Right lung (tissue), 5 donors: ENCODE data around the gene UNC119B. TPM values are rescaled to one million over a fixed set of nuclear protein-coding genes. Genes with fewer than 3 reads are reported as not detected.

Source experiments
- DNase-seq, 2 donors: peaks; one replicate each; pipeline ENCODE4 v3.0.0-alpha.2; 2013
- polyA plus RNA-seq, 5 donors: library from polyadenylated mRNA; unstranded; fragments of 120-200 nt; gene quantifications; one replicate each; pipeline versions ENCODE4 v1.2.1 to v1.2.3, GENCODE V29; 2013; ENCODE audit warnings: inconsistent platforms in 1 of 5, low replicate concordance in 1 of 5; ENCODE audit not compliant: insufficient read length in 5 of 5, insufficient read depth in 1 of 5

UNC119B gene
- polyA plus RNA-seq, 5 donors: 44.3 to 62.8 (median 54.0) TPM

DNA sequence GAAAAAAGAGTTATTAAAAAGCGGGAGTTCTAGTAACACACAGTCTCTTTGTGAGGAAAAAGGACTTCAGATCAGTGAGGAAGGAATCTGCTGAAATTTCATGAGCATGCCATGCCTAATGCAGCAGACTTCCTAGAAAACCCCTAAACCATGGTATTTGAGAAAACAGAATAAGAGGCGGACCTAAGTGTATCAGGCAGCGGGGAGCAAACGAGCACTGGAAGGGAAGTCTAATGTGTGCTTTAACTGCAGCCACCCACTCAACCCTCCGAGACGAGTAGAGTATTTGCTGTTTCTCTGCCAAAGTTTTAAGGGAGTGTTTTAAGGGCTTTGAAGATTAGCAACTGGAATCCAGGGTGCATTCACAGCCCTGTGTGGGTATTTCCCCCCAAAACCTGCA lies 51.8 kb downstream of the UNC119B start:
- DNase-seq: no peak

DNA sequence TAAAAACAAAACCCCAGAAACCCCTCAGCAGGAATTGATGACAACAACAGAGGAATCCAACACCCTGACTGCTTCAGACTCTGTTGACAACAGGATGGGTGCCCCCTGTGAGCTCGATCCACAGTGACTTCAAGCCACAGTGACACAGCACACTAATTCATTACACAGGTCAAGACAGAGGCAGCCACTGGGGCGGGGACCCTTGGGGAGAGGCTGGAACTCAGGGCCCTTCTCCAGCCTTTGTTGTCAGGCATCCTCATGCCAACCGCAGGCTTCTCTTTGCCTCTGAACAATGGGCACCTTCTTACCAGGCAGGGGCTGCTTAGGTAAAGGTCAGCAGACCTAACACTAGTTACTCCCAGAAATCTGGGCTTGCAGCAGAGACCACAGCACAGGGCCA lies 53.0 kb downstream of the UNC119B start:
- no peak for DNase-seq

DNA sequence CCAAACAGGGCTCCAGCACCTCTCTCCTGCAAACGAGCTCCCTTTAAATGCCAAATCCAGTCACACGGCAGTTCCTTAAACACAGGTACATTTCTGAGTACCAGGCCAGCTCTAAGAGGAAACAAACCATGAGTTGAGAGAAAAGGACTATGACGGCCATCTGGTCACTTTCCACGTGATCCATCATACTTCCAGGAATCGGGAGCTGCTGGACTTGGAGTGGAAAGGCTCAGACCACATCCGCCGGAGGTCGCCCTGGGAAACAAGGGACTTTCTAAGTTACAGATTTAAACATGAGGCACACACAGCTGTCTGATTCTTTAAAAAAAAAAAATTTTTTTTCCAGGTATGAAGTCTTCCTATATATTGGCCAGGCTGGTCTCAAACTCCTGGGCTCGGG lies 54.6 kb downstream of the UNC119B start:
- DNase-seq: no peak

DNA sequence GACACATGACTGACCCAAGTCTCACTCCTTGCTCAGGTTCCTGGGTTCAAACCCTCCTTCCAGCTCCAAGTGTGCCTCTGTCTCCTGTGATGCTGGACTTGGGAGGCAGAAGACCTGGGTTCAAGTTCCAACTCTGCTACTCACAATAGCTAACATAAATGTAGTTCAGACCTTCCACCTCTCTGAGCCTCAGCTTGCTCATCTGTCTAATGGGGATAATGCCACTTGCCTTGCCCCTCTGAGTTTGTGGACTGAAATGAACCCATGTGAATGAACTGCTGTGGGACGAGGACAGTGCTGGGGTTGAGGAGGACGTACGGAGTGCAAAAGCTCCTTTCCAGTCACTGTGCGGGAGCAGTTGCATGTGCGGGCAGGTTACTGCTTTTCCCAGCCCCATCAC lies 56.3 kb downstream of the UNC119B start:
- DNase-seq: no peak

DNA sequence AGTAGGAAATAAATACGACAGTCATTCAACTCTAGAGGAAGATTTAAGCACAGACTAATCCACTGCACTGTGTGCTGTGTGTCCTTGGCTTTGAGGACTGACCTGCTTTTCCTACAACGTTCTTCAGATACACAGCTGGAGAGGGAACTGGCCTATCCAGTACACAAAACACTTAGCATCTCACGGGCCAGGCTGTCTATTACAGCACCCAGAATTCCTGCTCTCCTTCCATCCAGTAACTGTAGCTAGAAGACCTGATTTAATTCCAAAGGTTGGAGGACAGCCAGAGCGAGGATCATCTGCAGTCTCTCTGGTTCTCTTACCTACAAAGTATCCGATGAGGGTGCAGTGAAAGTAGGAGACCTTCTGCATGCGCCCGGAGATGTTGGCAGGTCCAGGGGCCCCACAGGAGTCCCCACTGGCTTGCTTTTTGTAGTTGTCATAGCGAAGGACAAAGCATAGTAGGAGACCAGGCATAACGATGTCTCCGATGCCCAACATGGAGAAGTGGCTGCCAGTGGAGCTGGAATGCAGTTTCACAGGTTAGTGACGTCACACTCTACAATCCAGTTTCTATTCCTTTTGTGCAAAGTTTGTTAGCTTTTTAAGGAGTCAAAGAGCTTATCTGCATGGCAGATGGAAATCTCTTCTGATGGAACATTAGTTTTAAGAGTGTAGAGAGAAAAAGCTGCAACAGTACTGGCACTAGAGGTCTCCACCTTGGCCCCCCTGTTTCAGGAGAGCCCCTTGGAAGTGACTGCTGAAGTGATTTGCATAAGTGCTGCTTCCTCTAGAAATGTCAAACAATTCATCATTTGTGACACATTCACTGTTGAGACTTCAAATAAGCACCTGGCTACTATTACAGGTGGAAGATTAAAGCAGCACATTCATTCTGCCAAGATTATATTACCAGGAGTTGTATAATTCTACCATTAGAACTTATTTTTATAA lies 57.1 kb downstream of the UNC119B start:
- peak; percentile 54 to 55 for DNase-seq

DNA sequence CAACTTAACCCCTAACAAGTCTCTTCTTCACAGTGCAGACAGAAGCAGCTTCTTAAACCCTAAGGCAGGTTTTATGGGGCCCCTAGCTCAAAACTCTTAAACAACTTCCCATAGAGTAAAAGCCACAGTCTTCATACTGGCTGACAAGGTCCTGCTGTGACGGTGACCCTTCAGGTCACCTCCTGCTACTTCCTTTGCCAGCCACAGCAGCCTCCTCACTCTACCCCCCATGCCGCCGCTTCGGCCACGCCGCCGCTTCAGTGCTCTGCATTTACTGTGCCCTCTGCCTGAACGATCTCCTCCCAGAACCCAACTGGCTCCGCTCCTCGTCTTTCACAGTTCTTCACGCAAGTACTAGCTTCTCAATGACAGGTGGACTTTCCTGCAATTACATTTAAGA lies 60.8 kb downstream of the UNC119B start:
- DNase-seq: no peak

Other genes with a start within 250 kb of the UNC119B start
- 100 to 1,000 TPM; 174 to 225 (median 192) TPM for gene SRSF9, start 240.7 kb upstream of the UNC119B start, polyA plus RNA-seq
- 100 to 1,000 TPM; 344 to 461 (median 400) TPM for gene DYNLL1, start 214.3 kb upstream of the UNC119B start, polyA plus RNA-seq
- gene COQ5, start 181.3 kb upstream of the UNC119B start, polyA plus RNA-seq: 10 to 100 TPM; 47.9 to 61.2 (median 56.5) TPM
- gene RNF10, start 176.1 kb upstream of the UNC119B start, polyA plus RNA-seq: 100 to 1,000 TPM; 152 to 208 (median 165) TPM
- gene POP5, start 129.1 kb upstream of the UNC119B start, polyA plus RNA-seq: 10 to 100 TPM; 47.2 to 53.8 (median 48.9) TPM
- gene CABP1, start 69.8 kb upstream of the UNC119B start, polyA plus RNA-seq: 1 to 10 TPM; 1.4 to 2.9 (median 2.2) TPM
- gene MLEC, start 23.3 kb upstream of the UNC119B start, polyA plus RNA-seq: 100 to 1,000 TPM; 159 to 195 (median 168) TPM
- 10 to 100 TPM in 4 of 5 donors, 1 to 10 TPM in 1; 8.8 to 17.5 (median 11.9) TPM for gene ACADS, start 15.4 kb downstream of the UNC119B start, polyA plus RNA-seq
- gene SPPL3, start 193.9 kb downstream of the UNC119B start, polyA plus RNA-seq: 10 to 100 TPM; 67.1 to 76.6 (median 75.5) TPM